HS-27A (cell line): Measurements from ENCODE around the gene RERE.

Experiments used
- DNase-seq: peaks from one replicate; pipeline ENCODE4 v3.0.0-alpha.2; 2012; ENCODE audit warnings: low read depth, missing footprints

The RERE gene

DNA sequence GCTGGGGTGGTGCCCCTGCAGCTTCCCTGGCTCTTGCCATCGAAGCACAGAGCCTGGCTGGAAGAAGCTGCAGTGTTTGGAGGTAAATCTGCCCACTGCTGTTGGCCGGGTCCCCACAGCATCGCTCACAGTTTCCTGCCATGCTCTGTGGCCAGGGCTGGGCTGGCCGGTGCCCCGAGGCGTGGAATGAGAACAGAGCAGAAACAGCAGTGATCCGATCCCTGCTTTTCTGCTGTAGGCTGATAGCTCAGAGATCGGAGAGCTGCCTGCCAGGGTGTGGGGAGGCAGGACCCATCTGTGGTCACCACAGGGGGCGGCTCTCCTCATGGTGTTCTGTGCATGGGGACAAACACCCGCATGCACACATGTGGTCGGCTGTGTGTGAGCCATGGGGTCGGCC is 488.0 kb downstream of the RERE start:
- DNase-seq = no peak

- DNase-seq = no peak
Observed at GRCh38 chr1:8328271-8328670, 489.2 kb downstream of the RERE start.

- DNase-seq = no peak
Observed at GRCh38 chr1:8326265-8326664, 491.2 kb downstream of the RERE start.

- no peak for DNase-seq
Observed at GRCh38 chr1:8325771-8326170, 491.7 kb downstream of the RERE start.

GRCh38 chr1:8324176-8324810 is 493.1 kb downstream of the RERE start:
- no peak for DNase-seq

GRCh38 chr1:8323706-8324105 is 493.7 kb downstream of the RERE start:
- DNase-seq = no peak

DNA sequence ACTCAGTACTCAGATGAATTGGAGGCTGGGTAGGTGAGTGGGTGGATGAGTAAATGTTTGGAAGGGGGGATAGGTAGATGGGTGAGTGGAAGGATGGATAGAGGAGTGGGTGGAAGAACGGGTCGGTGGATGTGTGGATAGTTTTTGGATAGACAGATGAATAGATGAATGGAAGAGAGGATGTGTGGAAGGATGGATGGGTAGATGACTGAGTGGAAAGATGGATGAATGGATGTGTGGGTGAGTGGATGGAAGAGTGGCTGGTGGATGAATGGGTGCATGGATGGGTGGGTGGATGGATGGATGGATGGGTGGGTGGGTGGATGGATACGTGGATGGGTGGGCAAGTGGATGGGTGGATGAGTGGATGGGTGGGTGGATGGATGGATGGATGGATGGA is 495.8 kb downstream of the RERE start:
- no peak for DNase-seq

- no peak for DNase-seq
Observed at GRCh38 chr1:8318436-8318835, 499.0 kb downstream of the RERE start.

DNA sequence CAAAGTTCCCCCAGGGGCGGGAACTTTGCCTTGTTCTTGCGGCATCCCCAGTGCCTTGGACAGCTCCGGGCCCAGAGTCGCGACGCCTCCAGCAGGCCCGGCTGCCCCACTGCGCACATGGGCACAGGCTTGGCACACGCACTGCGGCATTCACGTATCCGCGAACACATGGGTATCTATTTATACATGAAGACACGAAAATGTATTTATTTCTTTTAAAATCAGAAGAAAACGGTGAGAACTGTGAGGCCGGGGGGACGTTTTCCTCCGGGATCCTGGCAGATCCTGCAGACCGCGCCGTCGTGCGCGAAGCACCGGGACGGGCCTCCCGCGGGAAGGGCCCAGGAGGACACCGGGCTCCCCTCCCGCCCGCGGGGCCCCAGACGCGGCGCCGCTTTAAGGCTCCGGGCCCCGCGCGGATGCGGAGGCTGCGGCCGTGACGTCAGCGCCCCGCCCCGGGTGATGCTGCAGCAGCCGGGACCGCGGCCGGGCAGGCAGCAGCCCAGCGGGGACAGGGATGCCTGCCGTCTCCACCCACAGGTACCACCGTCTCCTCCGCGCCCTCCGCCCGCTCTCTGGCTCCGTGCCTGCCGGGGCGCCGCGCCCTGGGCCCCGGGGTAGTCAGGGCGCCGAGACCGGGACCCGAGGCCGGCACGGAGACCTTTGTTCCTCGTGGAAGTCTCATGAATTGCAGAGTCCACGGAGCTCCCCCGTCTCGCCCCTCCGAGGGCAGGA is 499.6 kb downstream of the RERE start, which contains the start of gene SLC45A1:
Gene SLC45A1, plus strand, starts transcription at position 468 of the 735 bp plus-strand sequence. CDS start 6,216 bp downstream, outside the sequence.
- no peak for DNase-seq

DNA sequence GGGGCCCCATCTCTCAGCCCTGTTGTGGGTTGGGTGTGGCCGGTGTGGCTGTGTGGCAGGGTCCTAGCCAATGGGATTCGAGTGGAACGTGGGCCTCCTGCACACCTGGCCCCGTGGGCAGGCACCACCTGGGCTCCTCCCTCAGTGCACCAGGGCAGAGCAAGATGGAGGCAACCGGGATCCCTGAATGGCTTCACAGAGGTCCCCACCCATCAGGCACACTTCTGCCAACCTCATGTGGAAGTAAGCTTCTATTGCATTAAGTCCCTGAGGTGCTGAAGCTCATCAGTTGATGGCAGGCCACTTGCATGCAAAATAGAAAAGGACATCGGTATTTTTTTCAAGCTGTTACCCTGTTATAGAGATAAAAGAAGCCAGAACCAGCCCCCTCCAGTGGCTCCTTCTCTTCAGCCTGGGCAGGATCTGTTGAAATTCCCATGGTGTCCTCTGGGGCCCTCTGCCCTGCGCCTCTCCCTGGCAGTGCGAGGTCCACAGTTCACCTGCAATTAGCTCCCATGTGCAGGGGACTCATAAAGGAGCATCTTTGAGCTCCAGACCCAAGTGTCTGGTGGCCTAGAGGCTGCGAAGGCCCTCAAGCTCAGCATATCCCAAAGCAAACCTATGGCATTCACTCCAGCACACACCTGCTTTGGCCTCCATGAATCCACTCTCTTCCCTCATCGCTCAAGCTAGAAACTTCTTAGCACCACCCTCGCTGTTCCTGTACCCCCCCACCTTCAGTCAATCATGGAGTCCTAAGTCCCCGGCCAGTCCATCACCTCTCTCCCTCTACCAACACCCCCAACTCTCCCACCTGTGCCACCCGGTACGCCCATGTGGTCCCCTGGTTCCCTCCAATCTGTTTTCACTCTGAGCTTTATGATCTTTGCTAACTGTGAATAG is 501.6 kb downstream of the RERE start:
- DNase-seq = no peak

DNA sequence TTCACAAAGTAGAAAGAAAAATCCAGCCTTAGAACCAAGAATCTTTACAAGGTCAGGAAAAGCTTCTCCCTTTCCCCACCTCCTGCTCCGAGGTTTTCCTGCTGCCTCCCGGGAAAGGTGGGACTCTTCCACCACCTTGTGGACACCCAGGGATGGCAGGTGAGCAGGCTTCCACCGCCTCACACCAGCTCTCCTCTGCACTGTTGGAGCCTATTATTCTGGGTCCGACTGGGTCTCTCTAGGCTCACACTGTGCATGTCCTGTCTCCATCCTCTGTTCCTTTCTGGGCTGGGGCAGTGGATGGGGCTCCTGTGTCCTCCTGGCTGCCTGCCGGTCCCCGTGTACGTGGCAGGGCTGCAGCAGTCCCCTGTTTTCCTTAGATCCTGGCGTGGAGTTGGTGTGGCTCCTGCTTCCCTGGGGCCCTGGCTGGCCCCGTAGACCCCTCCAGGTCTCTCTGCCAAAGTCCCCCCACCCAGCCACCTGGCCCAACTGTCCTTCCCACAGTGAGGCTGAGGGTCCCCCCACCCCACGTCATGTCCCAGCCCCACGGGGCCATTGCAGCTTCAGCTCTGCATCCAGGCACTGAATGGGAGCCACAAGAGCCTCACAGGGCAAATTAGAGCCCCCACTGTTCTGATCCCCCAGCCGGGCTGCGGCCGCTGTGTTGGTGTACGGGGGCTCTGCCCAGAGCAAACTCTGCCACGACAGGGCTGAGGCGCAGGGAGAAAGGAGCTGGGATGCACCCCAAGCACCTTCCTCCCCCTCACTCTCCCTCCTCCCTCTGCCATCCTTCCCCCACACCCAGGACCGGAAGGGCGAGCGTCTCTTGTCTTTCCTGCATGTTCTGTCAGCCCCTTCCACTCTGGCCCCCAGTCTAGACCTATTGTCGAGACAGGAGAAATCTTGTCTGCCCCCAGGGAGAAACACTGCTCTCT is 502.8 kb downstream of the RERE start:
- peak; percentile 53 for DNase-seq

DNA sequence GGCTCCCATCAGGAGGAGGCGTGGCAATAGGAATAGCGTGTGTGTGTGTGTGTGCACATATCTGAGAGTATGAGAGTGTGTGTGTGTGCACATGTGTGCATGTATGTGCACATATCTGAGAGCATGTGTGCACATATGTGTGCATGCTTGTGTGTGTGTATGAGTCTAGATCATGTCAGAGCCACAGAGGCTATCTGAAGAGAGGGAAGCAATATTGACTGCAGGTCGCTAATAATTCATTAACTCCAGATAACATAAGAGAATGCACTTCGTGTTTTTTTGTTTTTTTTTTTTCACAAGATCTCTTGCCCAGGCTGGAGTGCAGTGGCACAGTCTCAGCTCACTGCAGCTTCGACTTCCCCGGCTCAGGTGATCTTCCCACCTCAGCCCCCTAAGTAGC is 504.2 kb downstream of the RERE start:
- no peak for DNase-seq

DNA sequence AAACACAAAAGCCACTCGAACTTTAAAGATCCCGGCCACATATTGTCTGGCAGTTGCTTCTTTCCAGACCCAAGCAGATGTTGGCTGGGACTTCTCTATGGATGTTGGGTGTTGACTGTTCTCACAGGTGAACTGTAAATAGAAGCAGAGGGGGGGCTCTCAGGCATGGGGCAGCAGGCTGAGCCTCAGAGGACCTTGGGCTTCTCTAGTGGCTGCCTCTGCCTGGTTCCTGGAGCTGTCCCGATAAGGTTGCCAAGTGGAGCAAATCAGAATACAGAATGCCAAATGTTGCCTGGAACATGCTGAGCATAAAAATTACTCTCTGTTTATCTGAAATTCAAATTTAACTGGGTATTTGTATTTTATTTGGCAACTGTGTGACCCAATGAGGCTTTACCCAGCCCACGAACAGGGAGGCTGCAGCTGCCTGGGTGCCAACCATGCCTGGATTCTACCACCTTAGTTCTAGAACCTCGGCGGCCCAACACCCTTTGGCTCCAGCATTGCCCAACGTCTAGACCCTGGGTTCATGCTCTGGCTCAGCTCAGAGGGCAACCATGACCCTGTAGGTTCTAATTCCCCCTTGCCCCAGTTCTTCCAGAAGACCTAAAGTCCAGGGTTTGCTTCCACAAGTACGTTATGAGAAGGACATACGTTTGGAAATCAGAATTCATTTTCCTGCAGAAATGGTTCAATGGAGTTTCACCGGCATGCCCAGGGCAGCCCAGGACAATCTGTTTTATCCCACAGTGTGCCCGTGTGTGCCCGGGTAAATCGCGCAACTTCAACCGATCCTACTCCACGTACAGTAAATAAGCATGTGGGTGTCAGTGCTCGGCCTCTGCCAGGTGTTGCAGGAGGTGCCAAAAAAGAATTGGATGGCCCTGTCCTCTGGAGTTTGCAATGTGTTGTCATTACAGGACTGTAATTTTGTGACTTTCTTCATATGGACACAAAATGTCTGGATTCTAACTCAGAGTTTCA is 504.9 kb downstream of the RERE start:
- DNase-seq = no peak

DNA sequence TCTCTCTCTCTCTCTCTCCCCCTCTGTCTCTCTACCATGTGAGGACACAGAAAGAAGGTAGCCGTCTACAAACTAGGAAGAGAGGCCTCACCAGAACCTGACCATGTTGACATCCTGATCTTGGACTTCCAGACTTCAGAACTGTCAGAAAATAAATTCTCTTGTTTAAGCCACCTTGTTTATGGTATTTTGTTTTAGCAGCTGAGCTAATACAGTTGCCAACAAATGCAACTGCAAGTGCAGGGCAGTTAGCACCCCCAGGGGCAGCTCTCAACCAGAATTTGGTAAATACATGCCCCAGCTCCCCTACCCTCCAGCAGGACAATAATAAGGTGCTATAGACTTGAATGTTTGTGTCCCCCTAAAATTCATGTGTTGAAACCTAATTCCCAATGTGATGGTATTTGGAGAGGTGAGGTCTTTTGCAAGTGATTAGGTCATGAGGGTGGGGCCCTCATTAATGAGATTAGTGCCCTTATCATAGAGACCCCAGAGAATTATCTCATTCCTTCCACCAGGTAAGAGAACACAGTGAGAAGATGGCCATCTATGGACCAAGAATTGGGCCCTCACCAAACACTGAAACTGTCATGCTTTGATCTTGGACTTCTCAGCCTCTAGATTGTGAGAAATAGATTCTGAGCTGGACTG is 506.2 kb downstream of the RERE start:
- no peak for DNase-seq

DNA sequence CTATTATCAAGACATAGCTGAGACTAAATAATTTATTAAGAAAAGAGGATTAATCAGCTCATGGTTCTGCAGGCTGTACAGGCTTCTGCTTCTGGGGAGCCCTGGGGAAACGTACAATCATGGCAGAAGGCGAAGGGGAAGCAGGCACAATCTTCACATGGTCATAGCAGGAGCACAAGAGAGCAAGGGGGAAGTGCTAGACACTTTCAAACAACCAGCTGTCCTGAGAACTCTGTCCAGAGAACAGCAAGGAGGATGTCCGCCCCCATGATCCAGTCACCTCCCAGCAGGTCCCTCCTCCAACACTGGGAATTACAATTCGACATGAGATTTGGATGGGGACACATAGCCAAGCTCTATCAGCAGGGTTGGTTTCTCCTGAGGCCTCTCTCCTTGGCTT is 509.8 kb downstream of the RERE start:
- DNase-seq = no peak

DNA sequence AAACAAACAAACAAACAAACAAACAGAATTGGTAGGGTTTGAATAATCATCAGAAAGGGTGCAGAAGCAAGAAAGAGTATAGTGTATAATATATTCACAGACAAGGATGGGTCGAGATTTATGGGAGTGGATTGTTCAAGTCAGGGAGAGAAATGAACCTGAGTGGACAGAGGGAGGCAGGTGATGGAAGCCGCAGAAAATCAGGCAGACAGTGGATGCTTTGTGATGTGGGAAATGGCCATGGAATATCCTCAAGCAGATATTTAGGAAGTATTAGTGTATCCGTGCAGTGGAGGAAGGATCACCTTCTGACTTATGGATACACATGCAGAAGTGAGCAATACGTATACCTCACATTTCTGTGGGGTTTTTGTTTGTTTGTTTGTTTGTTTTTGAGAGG is 513.6 kb downstream of the RERE start:
- DNase-seq = no peak

DNA sequence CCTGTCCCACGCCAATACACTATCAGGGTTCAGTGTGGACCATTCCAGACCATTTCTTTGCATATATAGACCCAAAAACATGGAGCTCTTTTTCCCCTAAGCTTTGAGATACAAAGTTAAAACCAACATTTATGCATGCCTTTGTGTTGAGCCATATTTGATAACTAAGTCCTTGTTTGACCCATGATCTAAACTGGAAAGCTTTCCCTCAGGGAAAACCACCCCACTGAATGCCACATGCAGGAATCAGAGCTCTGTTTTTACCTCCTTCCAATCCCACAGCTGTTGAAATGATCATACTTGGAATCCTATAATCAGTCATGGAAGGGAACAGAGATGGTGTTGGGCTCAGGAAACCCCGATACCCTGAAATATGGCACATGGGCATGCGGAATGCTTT is 514.3 kb downstream of the RERE start:
- no peak for DNase-seq
